Measurements from ENCODE around the gene BAIAP2. TPM values are rescaled to one million over a fixed set of nuclear protein-coding genes. Genes with fewer than 3 reads are reported as not detected.

BAIAP2 gene
- total and polyA plus RNA-seq, 5 experiments from 2014 or later, result 2.2 to 11.7 (median 6.9) TPM

GRCh38 chr17:81035521-81036196 lies 708 bp downstream of the BAIAP2 start:
- peaks cover 14 to 29% (median 21%) of the 10 kb centered on the region in 4 donors for H3K4me1 Mint-ChIP-seq
- H3K36me3 Mint-ChIP-seq, result no peaks in the 10 kb centered on the region
- H3K27me3 Mint-ChIP-seq, result peaks cover 0 to 4% (median 0%) of the 10 kb centered on the region in 5 donors
- H3K4me3 Mint-ChIP-seq, result peak overlapping the region; percentile 77 to 90 (median 86)
- no peaks in the 10 kb centered on the region for H3K9me3 Mint-ChIP-seq
- DNase-seq, result no peak
- ATAC-seq, result peak in 1 of 2 donors; percentile 12
- peak overlapping the region in 8 of 10 donors; percentile 44 to 87 (median 74) for H3K27ac Mint-ChIP-seq
- POLR2A ChIA-PET, result interaction anchor here (0.8 to 2.1 kb wide), 3 partner anchors 8 to 18 kb away, joined by 3 to 9 read pairs (median 4); no protein-coding TSS in a partner anchor

- POLR2A ChIA-PET, result interaction anchor here (0.5 to 2.1 kb wide), 4 partner anchors 8 to 768 kb away, joined by 3 to 4 read pairs (median 3); no protein-coding TSS in a partner anchor
- H3K36me3 Mint-ChIP-seq, result no peaks in the 10 kb centered on the region
- no peak for DNase-seq
- no peaks in the 10 kb centered on the region for H3K9me3 Mint-ChIP-seq
- peak overlapping the region in 6 of 10 donors; percentile 9 to 87 (median 56) for H3K27ac Mint-ChIP-seq
- peaks cover 14 to 31% (median 20%) of the 10 kb centered on the region in 4 donors for H3K4me1 Mint-ChIP-seq
- ATAC-seq, result no peak
- peak overlapping the region; percentile 70 to 90 (median 86) for H3K4me3 Mint-ChIP-seq
- peaks cover 0 to 3% (median 0%) of the 10 kb centered on the region in 5 donors for H3K27me3 Mint-ChIP-seq
Observed at GRCh38 chr17:81036197-81036941, 1.4 kb downstream of the BAIAP2 start.

GRCh38 chr17:81037026-81037797 lies 2.3 kb downstream of the BAIAP2 start:
- no peak for ATAC-seq
- no peak for DNase-seq
- POLR2A ChIA-PET, result interaction anchor here (0.6 to 1.3 kb wide), 4 partner anchors 9 to 34 kb away, joined by 3 read pairs; no protein-coding TSS in a partner anchor
- H3K9me3 Mint-ChIP-seq, result no peaks in the 10 kb centered on the region
- H3K27me3 Mint-ChIP-seq, result peaks cover 0 to 3% (median 0%) of the 10 kb centered on the region in 5 donors
- peak overlapping the region in 6 of 10 donors; percentile 19 to 90 (median 85) for H3K4me3 Mint-ChIP-seq
- H3K4me1 Mint-ChIP-seq, result peaks cover 14 to 33% (median 20%) of the 10 kb centered on the region in 4 donors
- no peaks in the 10 kb centered on the region for H3K36me3 Mint-ChIP-seq
- peak overlapping the region in 1 of 10 donors; percentile 11 for H3K27ac Mint-ChIP-seq

GRCh38 chr17:81037798-81038733 lies 3.1 kb downstream of the BAIAP2 start:
- POLR2A ChIA-PET, result interaction anchor here (0.6 to 1.3 kb wide), 3 partner anchors 8 to 686 kb away, joined by 3 to 5 read pairs (median 3); no protein-coding TSS in a partner anchor

GRCh38 chr17:81039096-81039495 lies 4.1 kb downstream of the BAIAP2 start:
- Mint-ChIP-seq H3K27ac (no peak overlapping the region), H3K4me3 (no peak overlapping the region), H3K4me1 (peaks cover 2 to 23% (median 12%) of the 10 kb centered on the region in 4 donors), H3K36me3 (no peaks in the 10 kb centered on the region), H3K9me3 (no peaks in the 10 kb centered on the region), H3K27me3 (peaks cover 0 to 3% (median 0%) of the 10 kb centered on the region in 5 donors)
- ATAC-seq (no peak), DNase-seq (no peak)
- POLR2A ChIA-PET, result no interaction called here

More at GRCh38 chr17:81037798-81038733, 3.1 kb downstream of the BAIAP2 start:
- peaks cover 0 to 3% (median 0%) of the 10 kb centered on the region in 5 donors for H3K27me3 Mint-ChIP-seq
- DNase-seq (no peak), ATAC-seq (no peak)
- no peaks in the 10 kb centered on the region for H3K36me3 Mint-ChIP-seq
- peaks cover 12 to 32% (median 20%) of the 10 kb centered on the region in 4 donors for H3K4me1 Mint-ChIP-seq
- H3K9me3 Mint-ChIP-seq, result no peaks in the 10 kb centered on the region
- no peak overlapping the region for H3K27ac Mint-ChIP-seq
- H3K4me3 Mint-ChIP-seq, result peak overlapping the region in 4 of 10 donors; percentile 8 to 38 (median 18)

- ATAC-seq, result no peak
Observed at GRCh38 chr17:81039854-81040758, 5.2 kb downstream of the BAIAP2 start.

GRCh38 chr17:81040791-81041337 lies 5.9 kb downstream of the BAIAP2 start:
- Mint-ChIP-seq H3K9me3 (no peaks in the 10 kb centered on the region), H3K36me3 (no peaks in the 10 kb centered on the region), H3K27me3 (peaks cover 0 to 1% (median 0%) of the 10 kb centered on the region in 5 donors), H3K4me3 (no peak overlapping the region), H3K27ac (no peak overlapping the region), H3K4me1 (peaks cover 0 to 20% (median 12%) of the 10 kb centered on the region in 4 donors)
- ATAC-seq (peak; percentile 47 to 62), DNase-seq (no peak)
- POLR2A ChIA-PET, result no interaction called here

More at GRCh38 chr17:81039854-81040758, 5.2 kb downstream of the BAIAP2 start:
- H3K4me1 Mint-ChIP-seq, result peaks cover 0 to 23% (median 13%) of the 10 kb centered on the region in 4 donors
- H3K27ac Mint-ChIP-seq, result no peak overlapping the region
- H3K27me3 Mint-ChIP-seq, result peaks cover 0 to 3% (median 0%) of the 10 kb centered on the region in 5 donors
- no peaks in the 10 kb centered on the region for H3K36me3 Mint-ChIP-seq
- H3K9me3 Mint-ChIP-seq, result no peaks in the 10 kb centered on the region
- POLR2A ChIA-PET, result no interaction called here
- H3K4me3 Mint-ChIP-seq, result no peak overlapping the region
- no peak for DNase-seq

- ATAC-seq, result no peak
- H3K27ac Mint-ChIP-seq, result peak overlapping the region in 1 of 10 donors; percentile 37
- no peaks in the 10 kb centered on the region for H3K36me3 Mint-ChIP-seq
- no peaks in the 10 kb centered on the region for H3K27me3 Mint-ChIP-seq
- no peak overlapping the region for H3K4me3 Mint-ChIP-seq
- POLR2A ChIA-PET, result no interaction called here
- no peaks in the 10 kb centered on the region for H3K9me3 Mint-ChIP-seq
- H3K4me1 Mint-ChIP-seq, result peaks cover 0 to 11% (median 5%) of the 10 kb centered on the region in 4 donors
- no peak for DNase-seq
Observed at GRCh38 chr17:81042606-81043005, 7.7 kb downstream of the BAIAP2 start.

GRCh38 chr17:81043319-81043724 lies 8.4 kb downstream of the BAIAP2 start:
- POLR2A ChIA-PET, result no interaction called here

GRCh38 chr17:81043725-81044427 lies 8.9 kb downstream of the BAIAP2 start:
- Mint-ChIP-seq H3K4me1 (peaks cover 2 to 13% (median 7%) of the 10 kb centered on the region in 4 donors), H3K27ac (no peak overlapping the region), H3K27me3 (no peaks in the 10 kb centered on the region), H3K4me3 (no peak overlapping the region), H3K9me3 (no peaks in the 10 kb centered on the region), H3K36me3 (no peaks in the 10 kb centered on the region)
- ATAC-seq, result no peak
- no peak for DNase-seq
- POLR2A ChIA-PET, result interaction anchor here (0.6 kb wide), 1 partner anchor 86 kb away, joined by 3 read pairs; no protein-coding TSS in a partner anchor

More at GRCh38 chr17:81043319-81043724, 8.4 kb downstream of the BAIAP2 start:
- Mint-ChIP-seq H3K4me3 (no peak overlapping the region), H3K27ac (no peak overlapping the region), H3K4me1 (peaks cover 0 to 9% (median 5%) of the 10 kb centered on the region in 4 donors), H3K9me3 (no peaks in the 10 kb centered on the region), H3K27me3 (no peaks in the 10 kb centered on the region), H3K36me3 (no peaks in the 10 kb centered on the region)
- ATAC-seq (no peak), DNase-seq (no peak)

Measured in naive thymus-derived CD8-positive, alpha-beta T cell (primary cell).